DND-41 (cell line): ENCODE measurements around the gene ARRDC1.

Experiments used
- EZH2 ChIP-seq: IDR thresholded peaks from 3 replicates; pipeline ENCODE4 v1.6.1; 2012; ENCODE audit warnings: borderline replicate concordance, low read depth, mild to moderate bottlenecking, moderate library complexity, low read length, inconsistent platforms; ENCODE audit not compliant: severe bottlenecking
- TF ChIP-seq, protein P1 (sequence below): IDR thresholded peaks from 2 replicates; pipeline ENCODE4 v1.5.1; 2012; ENCODE audit warnings: borderline replicate concordance, low read length, moderate library complexity, mild to moderate bottlenecking; ENCODE audit not compliant: poor library complexity, severe bottlenecking; ENCODE audit errors: extremely low read depth

DNA sequence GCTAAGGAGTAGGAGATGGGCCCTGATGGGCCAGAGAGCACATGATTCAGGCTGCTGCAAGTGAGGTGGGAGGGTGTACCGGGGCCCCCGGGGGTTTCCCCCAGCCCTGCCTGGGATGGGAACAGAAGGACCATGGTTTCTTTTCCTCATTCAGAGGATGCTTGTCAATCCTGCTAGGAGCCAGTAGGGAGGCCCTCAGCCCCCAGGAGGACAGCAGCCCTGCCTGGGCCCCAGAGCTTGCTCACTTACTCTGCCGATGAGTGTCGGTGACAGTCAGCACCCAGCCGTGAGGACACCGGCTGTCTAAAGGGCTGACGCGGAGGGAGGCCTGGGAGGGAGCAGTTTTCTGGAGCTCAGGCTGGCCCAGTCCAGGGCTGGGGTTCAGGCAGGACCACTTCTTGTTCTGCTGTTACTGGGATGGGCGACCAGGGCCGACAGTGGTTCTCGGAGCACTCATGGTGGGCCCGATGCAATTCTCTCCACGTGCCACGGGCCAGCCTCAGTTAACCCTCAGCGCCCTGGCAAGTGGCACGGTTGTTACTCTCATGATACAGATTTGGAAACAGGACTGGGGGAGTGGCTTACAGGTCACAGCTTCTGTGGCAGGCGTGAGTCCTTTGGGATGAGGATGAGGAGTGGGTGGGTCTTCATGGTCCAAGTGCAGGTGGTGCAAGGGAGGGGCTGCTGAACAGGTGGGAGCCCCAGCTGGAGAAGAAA, 1.8 kb downstream of the ARRDC1 start:
- TF ChIP-seq, protein P1, sequence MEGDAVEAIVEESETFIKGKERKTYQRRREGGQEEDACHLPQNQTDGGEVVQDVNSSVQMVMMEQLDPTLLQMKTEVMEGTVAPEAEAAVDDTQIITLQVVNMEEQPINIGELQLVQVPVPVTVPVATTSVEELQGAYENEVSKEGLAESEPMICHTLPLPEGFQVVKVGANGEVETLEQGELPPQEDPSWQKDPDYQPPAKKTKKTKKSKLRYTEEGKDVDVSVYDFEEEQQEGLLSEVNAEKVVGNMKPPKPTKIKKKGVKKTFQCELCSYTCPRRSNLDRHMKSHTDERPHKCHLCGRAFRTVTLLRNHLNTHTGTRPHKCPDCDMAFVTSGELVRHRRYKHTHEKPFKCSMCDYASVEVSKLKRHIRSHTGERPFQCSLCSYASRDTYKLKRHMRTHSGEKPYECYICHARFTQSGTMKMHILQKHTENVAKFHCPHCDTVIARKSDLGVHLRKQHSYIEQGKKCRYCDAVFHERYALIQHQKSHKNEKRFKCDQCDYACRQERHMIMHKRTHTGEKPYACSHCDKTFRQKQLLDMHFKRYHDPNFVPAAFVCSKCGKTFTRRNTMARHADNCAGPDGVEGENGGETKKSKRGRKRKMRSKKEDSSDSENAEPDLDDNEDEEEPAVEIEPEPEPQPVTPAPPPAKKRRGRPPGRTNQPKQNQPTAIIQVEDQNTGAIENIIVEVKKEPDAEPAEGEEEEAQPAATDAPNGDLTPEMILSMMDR = no peak
- no peak for TF ChIP-seq EZH2
